SK-N-SH (cell line): ENCODE data around the gene SAE1.

Source experiments
- EP300 ChIP-seq, 2 experiments: IDR thresholded peaks; 2 replicates each; pipeline versions ENCODE4 v1.4.0 to v1.6.1; 2012; ENCODE audit warnings: borderline replicate concordance in 1 of 2, low read depth in 1 of 2, low read length in 1 of 2
- EZH2phosphoT487 ChIP-seq: fragments of 200-600 bp; sonication (generic); IDR thresholded peaks from 2 replicates; pipeline ENCODE4 v1.6.1; 2017; ENCODE audit warnings: low read depth, mixed run types, mild to moderate bottlenecking, antibody characterized with exemption, moderate library complexity, borderline replicate concordance
- GABPA ChIP-seq: IDR thresholded peaks from 2 replicates; pipeline ENCODE4 v1.4.0; 2012; ENCODE audit warnings: low read depth, mild to moderate bottlenecking
- IRF3 ChIP-seq: fragments of 150-350 bp; IDR thresholded peaks from 2 replicates; pipeline ENCODE4 v1.6.1; 2016; ENCODE audit warnings: mild to moderate bottlenecking, low read depth, low read length
- POLR2AphosphoS5 ChIP-seq: IDR thresholded peaks from 2 replicates; pipeline ENCODE4 v1.6.1; 2012; ENCODE audit warnings: low read depth, low read length
- RFX5 ChIP-seq: IDR thresholded peaks from 2 replicates; pipeline ENCODE4 v1.6.1; 2012; ENCODE audit warnings: mild to moderate bottlenecking, improper control_type of control experiment, low read length
- RXRA ChIP-seq: IDR thresholded peaks from 2 replicates; pipeline ENCODE4 v1.4.0; 2012; ENCODE audit warnings: low read depth, mild to moderate bottlenecking, borderline replicate concordance
- USF1 ChIP-seq: IDR thresholded peaks from 2 replicates; pipeline ENCODE4 v1.4.0; 2012; ENCODE audit warnings: low read depth, borderline replicate concordance
- TF ChIP-seq, protein P1 (sequence below): fragments of 200-600 bp; sonication (generic); IDR thresholded peaks from 2 replicates; pipeline ENCODE4 v1.6.1; 2017; ENCODE audit warnings: antibody characterized with exemption, mild to moderate bottlenecking, moderate library complexity
- TF ChIP-seq, protein P2 (sequence below): IDR thresholded peaks from 2 replicates; pipeline ENCODE4 v1.4.0; 2012; ENCODE audit warnings: low read depth, borderline replicate concordance
- TF ChIP-seq, protein P3 (sequence below): IDR thresholded peaks from 2 replicates; pipeline ENCODE4 v1.4.0; 2012; ENCODE audit warnings: low read depth
- TF ChIP-seq, protein P4 (sequence below): fragments of 150-350 bp; IDR thresholded peaks from 2 replicates; pipeline ENCODE4 v1.6.1; 2017; ENCODE audit warnings: antibody characterized with exemption, low read length, low read depth, borderline replicate concordance
- TF ChIP-seq, protein P5 (sequence below): IDR thresholded peaks from 2 replicates; pipeline ENCODE4 v1.6.1; 2012; ENCODE audit warnings: mild to moderate bottlenecking, low read depth, low read length, moderate library complexity

- no peak for TF ChIP-seq EZH2phosphoT487
- TF ChIP-seq POLR2AphosphoS5: no peak
- TF ChIP-seq, protein P1, sequence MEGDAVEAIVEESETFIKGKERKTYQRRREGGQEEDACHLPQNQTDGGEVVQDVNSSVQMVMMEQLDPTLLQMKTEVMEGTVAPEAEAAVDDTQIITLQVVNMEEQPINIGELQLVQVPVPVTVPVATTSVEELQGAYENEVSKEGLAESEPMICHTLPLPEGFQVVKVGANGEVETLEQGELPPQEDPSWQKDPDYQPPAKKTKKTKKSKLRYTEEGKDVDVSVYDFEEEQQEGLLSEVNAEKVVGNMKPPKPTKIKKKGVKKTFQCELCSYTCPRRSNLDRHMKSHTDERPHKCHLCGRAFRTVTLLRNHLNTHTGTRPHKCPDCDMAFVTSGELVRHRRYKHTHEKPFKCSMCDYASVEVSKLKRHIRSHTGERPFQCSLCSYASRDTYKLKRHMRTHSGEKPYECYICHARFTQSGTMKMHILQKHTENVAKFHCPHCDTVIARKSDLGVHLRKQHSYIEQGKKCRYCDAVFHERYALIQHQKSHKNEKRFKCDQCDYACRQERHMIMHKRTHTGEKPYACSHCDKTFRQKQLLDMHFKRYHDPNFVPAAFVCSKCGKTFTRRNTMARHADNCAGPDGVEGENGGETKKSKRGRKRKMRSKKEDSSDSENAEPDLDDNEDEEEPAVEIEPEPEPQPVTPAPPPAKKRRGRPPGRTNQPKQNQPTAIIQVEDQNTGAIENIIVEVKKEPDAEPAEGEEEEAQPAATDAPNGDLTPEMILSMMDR: no peak
- TF ChIP-seq USF1: no peak
- TF ChIP-seq, protein P2, sequence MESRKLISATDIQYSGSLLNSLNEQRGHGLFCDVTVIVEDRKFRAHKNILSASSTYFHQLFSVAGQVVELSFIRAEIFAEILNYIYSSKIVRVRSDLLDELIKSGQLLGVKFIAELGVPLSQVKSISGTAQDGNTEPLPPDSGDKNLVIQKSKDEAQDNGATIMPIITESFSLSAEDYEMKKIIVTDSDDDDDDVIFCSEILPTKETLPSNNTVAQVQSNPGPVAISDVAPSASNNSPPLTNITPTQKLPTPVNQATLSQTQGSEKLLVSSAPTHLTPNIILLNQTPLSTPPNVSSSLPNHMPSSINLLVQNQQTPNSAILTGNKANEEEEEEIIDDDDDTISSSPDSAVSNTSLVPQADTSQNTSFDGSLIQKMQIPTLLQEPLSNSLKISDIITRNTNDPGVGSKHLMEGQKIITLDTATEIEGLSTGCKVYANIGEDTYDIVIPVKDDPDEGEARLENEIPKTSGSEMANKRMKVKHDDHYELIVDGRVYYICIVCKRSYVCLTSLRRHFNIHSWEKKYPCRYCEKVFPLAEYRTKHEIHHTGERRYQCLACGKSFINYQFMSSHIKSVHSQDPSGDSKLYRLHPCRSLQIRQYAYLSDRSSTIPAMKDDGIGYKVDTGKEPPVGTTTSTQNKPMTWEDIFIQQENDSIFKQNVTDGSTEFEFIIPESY: no peak
- TF ChIP-seq, protein P3, sequence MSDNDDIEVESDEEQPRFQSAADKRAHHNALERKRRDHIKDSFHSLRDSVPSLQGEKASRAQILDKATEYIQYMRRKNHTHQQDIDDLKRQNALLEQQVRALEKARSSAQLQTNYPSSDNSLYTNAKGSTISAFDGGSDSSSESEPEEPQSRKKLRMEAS: no peak
- no peak for TF ChIP-seq RFX5
- no peak for TF ChIP-seq EP300 (IDR thresholded peaks at IDR 0.05; ENCODE audit: borderline replicate concordance in 1 of 2, low read depth in 1 of 2, low read length in 1 of 2)
- TF ChIP-seq, protein P4, sequence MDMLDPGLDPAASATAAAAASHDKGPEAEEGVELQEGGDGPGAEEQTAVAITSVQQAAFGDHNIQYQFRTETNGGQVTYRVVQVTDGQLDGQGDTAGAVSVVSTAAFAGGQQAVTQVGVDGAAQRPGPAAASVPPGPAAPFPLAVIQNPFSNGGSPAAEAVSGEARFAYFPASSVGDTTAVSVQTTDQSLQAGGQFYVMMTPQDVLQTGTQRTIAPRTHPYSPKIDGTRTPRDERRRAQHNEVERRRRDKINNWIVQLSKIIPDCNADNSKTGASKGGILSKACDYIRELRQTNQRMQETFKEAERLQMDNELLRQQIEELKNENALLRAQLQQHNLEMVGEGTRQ: no peak
- TF ChIP-seq RXRA: no peak
- TF ChIP-seq, protein P5, sequence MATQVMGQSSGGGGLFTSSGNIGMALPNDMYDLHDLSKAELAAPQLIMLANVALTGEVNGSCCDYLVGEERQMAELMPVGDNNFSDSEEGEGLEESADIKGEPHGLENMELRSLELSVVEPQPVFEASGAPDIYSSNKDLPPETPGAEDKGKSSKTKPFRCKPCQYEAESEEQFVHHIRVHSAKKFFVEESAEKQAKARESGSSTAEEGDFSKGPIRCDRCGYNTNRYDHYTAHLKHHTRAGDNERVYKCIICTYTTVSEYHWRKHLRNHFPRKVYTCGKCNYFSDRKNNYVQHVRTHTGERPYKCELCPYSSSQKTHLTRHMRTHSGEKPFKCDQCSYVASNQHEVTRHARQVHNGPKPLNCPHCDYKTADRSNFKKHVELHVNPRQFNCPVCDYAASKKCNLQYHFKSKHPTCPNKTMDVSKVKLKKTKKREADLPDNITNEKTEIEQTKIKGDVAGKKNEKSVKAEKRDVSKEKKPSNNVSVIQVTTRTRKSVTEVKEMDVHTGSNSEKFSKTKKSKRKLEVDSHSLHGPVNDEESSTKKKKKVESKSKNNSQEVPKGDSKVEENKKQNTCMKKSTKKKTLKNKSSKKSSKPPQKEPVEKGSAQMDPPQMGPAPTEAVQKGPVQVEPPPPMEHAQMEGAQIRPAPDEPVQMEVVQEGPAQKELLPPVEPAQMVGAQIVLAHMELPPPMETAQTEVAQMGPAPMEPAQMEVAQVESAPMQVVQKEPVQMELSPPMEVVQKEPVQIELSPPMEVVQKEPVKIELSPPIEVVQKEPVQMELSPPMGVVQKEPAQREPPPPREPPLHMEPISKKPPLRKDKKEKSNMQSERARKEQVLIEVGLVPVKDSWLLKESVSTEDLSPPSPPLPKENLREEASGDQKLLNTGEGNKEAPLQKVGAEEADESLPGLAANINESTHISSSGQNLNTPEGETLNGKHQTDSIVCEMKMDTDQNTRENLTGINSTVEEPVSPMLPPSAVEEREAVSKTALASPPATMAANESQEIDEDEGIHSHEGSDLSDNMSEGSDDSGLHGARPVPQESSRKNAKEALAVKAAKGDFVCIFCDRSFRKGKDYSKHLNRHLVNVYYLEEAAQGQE: no peak
- no peak for TF ChIP-seq GABPA
- no peak for TF ChIP-seq IRF3
Observed at GRCh38 chr19:47134545-47134944, 3.9 kb downstream of the SAE1 start.
